ENCODE results near the gene SORL1. TPM values are rescaled to one million over a fixed set of nuclear protein-coding genes. Genes with fewer than 3 reads are reported as not detected.

Gene SORL1
- total RNA-seq, 1 experiment from 2014 or later = 6.1 TPM

DNA sequence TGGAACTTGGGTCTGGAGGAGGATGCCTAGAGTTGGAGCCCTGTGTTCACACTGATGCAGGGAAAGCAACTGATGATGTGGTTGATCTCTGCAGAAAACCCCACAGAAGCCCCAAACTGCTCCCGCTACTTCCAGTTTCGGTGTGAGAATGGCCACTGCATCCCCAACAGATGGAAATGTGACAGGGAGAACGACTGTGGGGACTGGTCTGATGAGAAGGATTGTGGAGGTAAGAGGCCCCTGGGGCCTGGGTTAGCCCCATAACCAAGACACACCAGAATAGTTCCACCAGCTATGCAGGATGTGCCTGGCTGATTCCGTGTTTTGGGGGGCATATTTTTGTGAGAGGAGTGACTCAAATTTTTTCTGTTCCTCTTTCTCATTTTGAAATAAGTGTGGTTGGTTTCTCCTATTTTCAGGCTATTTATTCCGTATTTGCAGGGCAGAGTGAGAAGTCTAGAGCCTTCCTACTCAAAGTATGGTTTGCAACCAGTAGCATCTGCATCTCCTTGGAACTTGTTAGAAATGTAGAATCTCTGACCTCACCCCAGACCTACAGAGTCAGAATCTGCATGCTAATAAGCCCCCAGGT lies 137.9 kb downstream of the SORL1 start:
- Mint-ChIP-seq H3K27me3 (ENCODE audit: unreplicated experiment) (no peaks in the 10 kb centered on the region), H3K4me3 (ENCODE audit: low read depth, unreplicated experiment) (no peak overlapping the region), H3K36me3 (ENCODE audit: insufficient read depth, unreplicated experiment) (no peaks in the 10 kb centered on the region), H3K27ac (ENCODE audit: unreplicated experiment) (no peak overlapping the region), H3K4me1 (ENCODE audit: low read depth, unreplicated experiment) (no peaks in the 10 kb centered on the region), H3K9me3 (ENCODE audit: low read depth, unreplicated experiment) (no peaks in the 10 kb centered on the region)
- intact Hi-C loops (cut with micrococcal nuclease; ENCODE audit: unreplicated experiment) = no loop called here
- BruUV-seq (replicated peaks) = no TSS peak
- CTCF ChIA-PET = no interaction called here
- TF ChIP-seq CTCF (IDR thresholded peaks at IDR 0.05; ENCODE audit: unreplicated experiment) = no peak
- no peak for DNase-seq

GRCh38 chr11:121590772-121591404 lies 138.8 kb downstream of the SORL1 start:
- no peak for TF ChIP-seq CTCF (IDR thresholded peaks at IDR 0.05; ENCODE audit: unreplicated experiment)
- Mint-ChIP-seq H3K36me3 (ENCODE audit: insufficient read depth, unreplicated experiment) (no peaks in the 10 kb centered on the region), H3K9me3 (ENCODE audit: low read depth, unreplicated experiment) (no peaks in the 10 kb centered on the region), H3K4me1 (ENCODE audit: low read depth, unreplicated experiment) (no peaks in the 10 kb centered on the region), H3K27me3 (ENCODE audit: unreplicated experiment) (no peaks in the 10 kb centered on the region), H3K4me3 (ENCODE audit: low read depth, unreplicated experiment) (no peak overlapping the region), H3K27ac (ENCODE audit: unreplicated experiment) (no peak overlapping the region)
- intact Hi-C loops (cut with micrococcal nuclease; ENCODE audit: unreplicated experiment) = loop anchor here (1.0 kb wide), 3 partner anchors 144 to 342 kb away; no protein-coding TSS in a partner anchor
- CTCF ChIA-PET = interaction anchor here (1.2 to 1.4 kb wide), 2 partner anchors 164 to 271 kb away, joined by 3 to 5 read pairs; no protein-coding TSS in a partner anchor
- no TSS peak for BruUV-seq (replicated peaks)
- DNase-seq = no peak

DNA sequence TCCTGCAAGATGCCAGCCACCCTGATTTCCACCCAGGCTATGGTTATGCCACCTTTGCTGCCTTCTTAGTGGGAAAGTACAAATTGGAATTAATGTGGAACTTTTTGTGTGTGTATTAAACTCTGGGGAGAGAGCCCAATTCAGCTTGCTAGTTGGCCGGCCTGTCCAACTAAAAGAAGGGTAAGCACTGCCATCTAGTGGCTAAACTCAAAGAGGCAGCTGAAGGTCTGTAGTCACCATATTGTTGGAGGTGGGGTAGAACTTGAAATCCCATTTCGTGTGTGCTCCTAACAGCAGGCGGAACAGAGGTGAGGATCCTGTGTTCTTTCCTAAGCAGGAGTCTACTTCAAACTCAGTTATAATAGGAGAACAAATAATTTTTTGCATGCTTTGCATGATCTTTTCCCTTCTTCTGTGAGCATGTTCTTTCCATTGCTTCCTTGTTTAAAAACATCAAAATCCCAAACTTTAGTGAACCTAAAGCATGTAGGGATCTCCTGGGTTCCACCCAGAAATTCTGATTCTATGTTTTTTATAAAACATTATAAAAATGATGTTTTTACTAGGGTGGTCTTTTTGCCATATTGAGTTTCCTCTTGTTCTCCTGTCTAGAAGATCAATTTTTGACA lies 139.4 kb downstream of the SORL1 start:
- TF ChIP-seq CTCF (IDR thresholded peaks at IDR 0.05; ENCODE audit: unreplicated experiment) = no peak
- DNase-seq = peak; percentile 62
- H3K9me3 Mint-ChIP-seq (ENCODE audit: low read depth, unreplicated experiment) = no peaks in the 10 kb centered on the region
- CTCF ChIA-PET = interaction anchor here (1.2 to 1.4 kb wide), 2 partner anchors 165 to 272 kb away, joined by 3 to 5 read pairs; no protein-coding TSS in a partner anchor
- H3K4me3 Mint-ChIP-seq (ENCODE audit: low read depth, unreplicated experiment) = no peak overlapping the region
- no peaks in the 10 kb centered on the region for H3K27me3 Mint-ChIP-seq (ENCODE audit: unreplicated experiment)
- H3K36me3 Mint-ChIP-seq (ENCODE audit: insufficient read depth, unreplicated experiment) = no peaks in the 10 kb centered on the region
- intact Hi-C loops (cut with micrococcal nuclease; ENCODE audit: unreplicated experiment) = loop anchor here (1.0 kb wide), 3 partner anchors 144 to 342 kb away; no protein-coding TSS in a partner anchor
- no peaks in the 10 kb centered on the region for H3K4me1 Mint-ChIP-seq (ENCODE audit: low read depth, unreplicated experiment)
- BruUV-seq (replicated peaks) = no TSS peak
- no peak overlapping the region for H3K27ac Mint-ChIP-seq (ENCODE audit: unreplicated experiment)

- H3K4me1 Mint-ChIP-seq (ENCODE audit: low read depth, unreplicated experiment) = no peaks in the 10 kb centered on the region
- no peaks in the 10 kb centered on the region for H3K27me3 Mint-ChIP-seq (ENCODE audit: unreplicated experiment)
- H3K36me3 Mint-ChIP-seq (ENCODE audit: insufficient read depth, unreplicated experiment) = no peaks in the 10 kb centered on the region
- no peak for DNase-seq
- no TSS peak for BruUV-seq (replicated peaks)
- no peak overlapping the region for H3K4me3 Mint-ChIP-seq (ENCODE audit: low read depth, unreplicated experiment)
- TF ChIP-seq CTCF (IDR thresholded peaks at IDR 0.05; ENCODE audit: unreplicated experiment) = no peak
- H3K9me3 Mint-ChIP-seq (ENCODE audit: low read depth, unreplicated experiment) = no peaks in the 10 kb centered on the region
- CTCF ChIA-PET = no interaction called here
- no peak overlapping the region for H3K27ac Mint-ChIP-seq (ENCODE audit: unreplicated experiment)
- intact Hi-C loops (cut with micrococcal nuclease; ENCODE audit: unreplicated experiment) = no loop called here
These were observed 140.6 kb downstream of the SORL1 start for GRCh38 chr11:121592708-121593107.

All from Calu3 (cell line).